Astrocyte of the spinal cord (primary cell): ENCODE measurements around the gene PRPF6.

Experiments
- DNase-seq: peaks from one replicate; pipeline ENCODE4 v3.0.0; 2011; ENCODE audit warnings: low read depth, low spot score
- H3K4me3 ChIP-seq: 2 replicates; pipeline ENCODE4 v1.5.1; 2011; ENCODE audit warnings: low read depth, mild to moderate bottlenecking, low read length, moderate library complexity
- in situ Hi-C: cut with HindIII; loops from 2 replicates; pipeline ENCODE4 v1.10.0; 2017; ENCODE audit warnings: low sequenced_read_pairs
- TF ChIP-seq, protein P1 (sequence below): IDR thresholded peaks from 2 replicates; pipeline ENCODE4 v1.5.1; 2012; ENCODE audit warnings: low read depth, mild to moderate bottlenecking, low read length, inconsistent platforms

Gene PRPF6

DNA sequence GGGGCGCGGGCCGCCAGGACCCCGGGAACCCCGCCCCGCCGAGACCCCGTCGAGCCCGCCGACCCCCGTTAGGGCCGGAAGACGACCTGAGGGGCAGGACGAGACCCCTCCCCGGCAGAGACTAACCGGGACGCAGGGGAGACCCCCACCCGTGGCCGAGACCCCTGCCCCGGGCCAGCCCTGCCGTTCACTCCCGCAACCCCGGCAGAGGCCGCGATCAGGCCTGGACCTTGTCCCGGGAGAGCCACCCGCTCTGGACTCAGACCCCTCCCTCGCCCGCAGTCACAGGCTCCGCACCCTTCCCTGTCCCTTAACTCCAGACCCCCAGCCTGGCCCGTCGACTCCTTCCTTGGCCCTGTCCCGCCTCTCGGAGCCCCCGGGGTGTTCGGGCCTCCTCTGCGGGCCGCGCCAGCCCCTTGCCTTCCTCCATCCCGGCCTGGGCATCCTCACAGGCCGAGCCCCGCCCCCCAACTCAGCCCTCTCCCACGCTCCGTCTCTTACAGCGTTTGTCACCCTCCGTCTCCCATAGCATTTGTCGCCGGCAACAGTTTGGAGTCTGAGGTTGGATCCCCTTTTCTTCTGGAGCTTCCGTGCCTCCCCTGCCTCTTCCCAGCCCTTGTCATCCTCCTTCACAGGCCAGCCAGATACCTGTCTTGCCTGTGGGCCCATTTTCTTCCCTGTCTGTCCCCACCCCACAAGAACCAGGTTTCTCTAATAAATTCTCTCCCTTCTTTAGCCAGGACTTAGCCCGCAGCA lies 82.6 kb downstream of the PRPF6 start:
- in situ Hi-C loops = no loop called here
- TF ChIP-seq, protein P1, sequence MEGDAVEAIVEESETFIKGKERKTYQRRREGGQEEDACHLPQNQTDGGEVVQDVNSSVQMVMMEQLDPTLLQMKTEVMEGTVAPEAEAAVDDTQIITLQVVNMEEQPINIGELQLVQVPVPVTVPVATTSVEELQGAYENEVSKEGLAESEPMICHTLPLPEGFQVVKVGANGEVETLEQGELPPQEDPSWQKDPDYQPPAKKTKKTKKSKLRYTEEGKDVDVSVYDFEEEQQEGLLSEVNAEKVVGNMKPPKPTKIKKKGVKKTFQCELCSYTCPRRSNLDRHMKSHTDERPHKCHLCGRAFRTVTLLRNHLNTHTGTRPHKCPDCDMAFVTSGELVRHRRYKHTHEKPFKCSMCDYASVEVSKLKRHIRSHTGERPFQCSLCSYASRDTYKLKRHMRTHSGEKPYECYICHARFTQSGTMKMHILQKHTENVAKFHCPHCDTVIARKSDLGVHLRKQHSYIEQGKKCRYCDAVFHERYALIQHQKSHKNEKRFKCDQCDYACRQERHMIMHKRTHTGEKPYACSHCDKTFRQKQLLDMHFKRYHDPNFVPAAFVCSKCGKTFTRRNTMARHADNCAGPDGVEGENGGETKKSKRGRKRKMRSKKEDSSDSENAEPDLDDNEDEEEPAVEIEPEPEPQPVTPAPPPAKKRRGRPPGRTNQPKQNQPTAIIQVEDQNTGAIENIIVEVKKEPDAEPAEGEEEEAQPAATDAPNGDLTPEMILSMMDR = no peak
- no peak for DNase-seq
- peak overlapping the region; percentile 80 for H3K4me3 ChIP-seq

DNA sequence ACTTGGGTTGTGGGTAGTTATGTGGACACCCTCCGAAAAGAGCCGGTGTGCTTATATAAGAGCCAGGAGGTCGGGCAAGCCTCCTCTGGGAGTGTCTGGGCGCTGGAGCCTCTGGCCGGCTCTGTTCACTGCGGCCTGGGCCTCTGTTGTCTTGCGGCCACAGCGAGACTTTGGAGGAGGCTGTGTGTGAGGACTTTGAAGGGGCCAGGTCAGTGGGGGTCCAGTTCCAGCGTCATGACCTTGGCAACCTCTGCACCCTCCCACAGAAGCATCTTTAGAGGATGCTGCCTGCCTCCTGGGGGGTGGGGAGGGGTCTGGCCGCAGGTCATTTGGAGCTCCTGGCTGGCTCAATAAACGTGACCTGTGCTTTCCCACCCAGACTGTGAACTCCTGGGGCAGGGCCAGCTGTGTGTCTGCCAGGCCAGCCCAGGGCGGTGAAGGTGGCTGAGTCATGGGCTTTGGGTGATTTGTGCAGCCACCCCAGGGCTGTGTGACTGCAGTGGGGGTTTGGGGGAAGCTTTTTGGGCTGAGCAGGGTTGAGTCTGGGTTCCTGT lies 83.3 kb downstream of the PRPF6 start:
- TF ChIP-seq, protein P1 = no peak
- peak overlapping the region; percentile 80 for H3K4me3 ChIP-seq
- DNase-seq = peak; percentile 45
- in situ Hi-C loops = no loop called here

DNA sequence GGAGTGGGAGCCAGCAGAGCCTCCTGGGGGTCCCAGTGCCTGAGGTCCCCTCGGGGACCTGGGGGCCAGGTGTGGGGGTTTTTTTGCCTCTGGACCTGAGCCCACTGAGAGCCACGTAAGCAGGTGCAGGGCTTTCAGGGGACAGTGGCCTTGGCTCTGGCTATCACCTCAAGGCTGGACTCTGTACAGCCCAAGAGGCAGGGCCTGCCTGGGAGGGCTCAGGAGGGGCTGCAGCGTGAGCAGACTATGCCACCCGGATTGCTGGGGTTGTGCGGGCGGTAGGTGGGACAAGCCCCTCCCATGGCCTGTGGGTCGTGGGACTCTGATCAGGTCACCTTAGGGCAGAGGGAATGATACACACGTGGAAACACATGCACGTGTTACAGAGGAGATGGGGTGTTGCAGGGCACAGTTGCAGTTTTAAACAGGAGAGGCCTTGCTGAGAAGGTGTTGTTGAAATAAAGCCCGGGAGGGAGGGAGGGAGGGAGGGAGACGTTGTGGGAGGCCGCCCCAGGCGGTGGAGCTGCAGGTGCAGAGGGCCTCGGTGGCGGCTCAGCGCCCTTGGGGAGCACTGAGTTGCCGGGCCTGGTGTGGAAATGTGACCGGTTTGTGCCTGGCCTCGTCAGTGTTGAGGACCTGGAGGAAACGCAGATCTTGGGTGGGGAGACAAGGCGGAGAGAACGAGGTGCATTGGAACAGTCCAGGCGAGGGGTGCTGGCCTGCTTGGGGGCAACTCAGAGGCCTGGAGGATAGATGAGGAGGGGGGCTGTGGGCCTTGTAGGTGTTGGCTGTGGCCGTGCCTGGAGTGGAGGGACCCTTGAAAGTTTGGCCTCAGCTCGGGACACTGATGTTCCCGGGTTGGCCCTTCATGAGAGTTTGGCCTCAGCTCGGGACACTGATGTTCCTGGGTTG lies 84.4 kb downstream of the PRPF6 start:
- TF ChIP-seq, protein P1 = no peak
- in situ Hi-C loops = no loop called here
- no peak overlapping the region for H3K4me3 ChIP-seq
- DNase-seq = no peak

- H3K4me3 ChIP-seq = no peak overlapping the region
- DNase-seq = peak; percentile 81
- TF ChIP-seq, protein P1 = no peak
- in situ Hi-C loops = no loop called here
Measured at GRCh38 chr20:64065974-64066343, 85.0 kb downstream of the PRPF6 start.

- DNase-seq = no peak
- TF ChIP-seq, protein P1 = no peak
- in situ Hi-C loops = no loop called here
Measured at GRCh38 chr20:64067005-64067632, 86.2 kb downstream of the PRPF6 start.

DNA sequence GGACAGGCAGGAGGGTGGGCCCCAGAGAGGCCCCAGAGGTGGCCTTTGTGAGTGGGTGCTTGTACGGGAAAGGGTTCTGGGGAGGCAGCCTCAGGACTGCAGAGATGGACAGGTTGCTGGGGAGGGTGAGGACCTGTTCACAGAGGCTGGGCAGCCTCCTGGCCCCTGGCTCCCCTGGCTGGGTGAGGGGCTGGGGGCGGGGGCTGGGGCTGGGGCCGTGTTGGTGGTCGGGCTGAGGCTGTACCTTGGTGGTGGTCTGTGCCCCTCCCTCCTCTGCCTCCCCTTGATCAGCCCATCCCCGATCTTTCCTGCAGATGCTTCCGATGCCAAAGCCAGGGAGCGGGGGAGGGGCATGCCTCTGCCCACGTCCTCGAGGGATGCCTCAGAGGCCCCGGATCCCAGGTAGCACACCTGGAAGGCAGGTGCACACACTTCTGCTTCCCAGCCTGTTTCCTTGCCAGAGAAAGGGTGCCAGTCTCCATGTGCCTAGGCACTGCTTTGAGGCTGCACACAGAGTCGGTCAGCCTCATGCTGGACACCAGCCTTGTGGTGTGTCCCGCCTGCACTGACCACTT lies 86.9 kb downstream of the PRPF6 start:
- TF ChIP-seq, protein P1 = no peak
- no peak overlapping the region for H3K4me3 ChIP-seq
- DNase-seq = no peak
- in situ Hi-C loops = no loop called here

More at GRCh38 chr20:64067005-64067632, 86.2 kb downstream of the PRPF6 start:
- no peak overlapping the region for H3K4me3 ChIP-seq
